ENCODE data around the gene CCL21. TPM values are rescaled to one million over a fixed set of nuclear protein-coding genes. Genes with fewer than 3 reads are reported as not detected.

CCL21 gene
- total RNA-seq, 2 experiments from 2014 or later, result not detected

GRCh38 chr9:34675048-34675714, 34.8 kb downstream of the CCL21 start:
- H3K36me3 Mint-ChIP-seq, result peaks cover 2% of the 10 kb centered on the region
- peaks cover 4% of the 10 kb centered on the region for H3K4me1 Mint-ChIP-seq
- DNase-seq (peak; percentile 62), ATAC-seq (ENCODE audit: low read depth) (peak; percentile 75)
- POLR2A ChIA-PET, result interaction anchor here (0.9 kb wide), 1 partner anchor 10 kb away, joined by 3 read pairs; no protein-coding TSS in a partner anchor
- H3K9me3 Mint-ChIP-seq, result no peaks in the 10 kb centered on the region
- no peak overlapping the region for H3K4me3 Mint-ChIP-seq
- no peak overlapping the region for H3K27ac Mint-ChIP-seq
- peaks cover 2% of the 10 kb centered on the region for H3K27me3 Mint-ChIP-seq

GRCh38 chr9:34674440-34674839, 35.5 kb downstream of the CCL21 start:
- no peak for DNase-seq
- Mint-ChIP-seq H3K36me3 (peaks cover 7% of the 10 kb centered on the region), H3K27ac (no peak overlapping the region), H3K27me3 (peaks cover 2% of the 10 kb centered on the region), H3K4me3 (no peak overlapping the region), H3K4me1 (peaks cover 4% of the 10 kb centered on the region), H3K9me3 (peaks cover 2% of the 10 kb centered on the region)
- POLR2A ChIA-PET, result no interaction called here
- ATAC-seq (ENCODE audit: low read depth), result no peak

GRCh38 chr9:34671307-34671706, 38.6 kb downstream of the CCL21 start:
- no peak for ATAC-seq (ENCODE audit: low read depth)
- Mint-ChIP-seq H3K4me3 (no peak overlapping the region), H3K36me3 (peaks cover 25% of the 10 kb centered on the region), H3K9me3 (peaks cover 6% of the 10 kb centered on the region), H3K27me3 (peaks cover 2% of the 10 kb centered on the region), H3K4me1 (peaks cover 7% of the 10 kb centered on the region), H3K27ac (no peak overlapping the region)
- POLR2A ChIA-PET, result no interaction called here
- DNase-seq, result no peak

GRCh38 chr9:34669809-34670562, 40.0 kb downstream of the CCL21 start:
- peaks cover 25% of the 10 kb centered on the region for H3K36me3 Mint-ChIP-seq
- no peak overlapping the region for H3K27ac Mint-ChIP-seq
- H3K27me3 Mint-ChIP-seq, result no peaks in the 10 kb centered on the region
- DNase-seq, result no peak
- no peak for ATAC-seq (ENCODE audit: low read depth)
- no peak overlapping the region for H3K4me3 Mint-ChIP-seq
- POLR2A ChIA-PET, result no interaction called here
- peaks cover 8% of the 10 kb centered on the region for H3K4me1 Mint-ChIP-seq
- peaks cover 6% of the 10 kb centered on the region for H3K9me3 Mint-ChIP-seq

GRCh38 chr9:34665381-34666250, 44.3 kb downstream of the CCL21 start:
- H3K27me3 Mint-ChIP-seq, result no peaks in the 10 kb centered on the region
- POLR2A ChIA-PET, result interaction anchor here (0.9 to 3.3 kb wide), 7 partner anchors 10 to 32 kb away, joined by 3 to 47 read pairs (median 4); partner anchors contain the start of genes GALT, IL11RA and SIGMAR1
- DNase-seq (peak; percentile 85), ATAC-seq (ENCODE audit: low read depth) (peak; percentile 73)
- H3K27ac Mint-ChIP-seq, result peak overlapping the region; percentile 91
- peak overlapping the region; percentile 91 for H3K4me3 Mint-ChIP-seq
- peaks cover 30% of the 10 kb centered on the region for H3K36me3 Mint-ChIP-seq
- H3K4me1 Mint-ChIP-seq, result peaks cover 32% of the 10 kb centered on the region
- peaks cover 6% of the 10 kb centered on the region for H3K9me3 Mint-ChIP-seq

DNA sequence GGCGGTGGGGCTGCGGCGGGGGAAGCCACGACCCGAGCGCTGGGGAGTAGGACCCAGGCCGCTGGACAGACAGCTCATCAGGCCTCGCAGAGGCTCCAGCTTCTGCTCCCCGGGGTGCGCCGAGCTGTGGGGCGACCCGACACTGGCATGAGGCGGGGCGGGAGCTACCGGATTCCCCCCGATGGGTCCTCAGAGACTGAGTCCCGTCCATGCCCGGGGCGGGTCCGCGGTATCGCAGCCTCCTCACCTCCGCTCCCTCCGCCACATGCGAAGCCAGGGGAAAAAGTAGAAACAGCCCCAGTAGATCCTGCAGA, 44.9 kb downstream of the CCL21 start:
- POLR2A ChIA-PET, result interaction anchor here (0.6 to 3.3 kb wide), 8 partner anchors 11 to 45 kb away, joined by 3 to 47 read pairs (median 4); partner anchors contain the start of genes DCTN3, GALT, IL11RA and SIGMAR1
- H3K27ac Mint-ChIP-seq, result peak overlapping the region; percentile 91
- no peak for DNase-seq
- no peak for ATAC-seq (ENCODE audit: low read depth)
- H3K4me1 Mint-ChIP-seq, result peaks cover 32% of the 10 kb centered on the region
- H3K36me3 Mint-ChIP-seq, result peaks cover 31% of the 10 kb centered on the region
- peak overlapping the region; percentile 91 for H3K4me3 Mint-ChIP-seq
- no peaks in the 10 kb centered on the region for H3K27me3 Mint-ChIP-seq
- peaks cover 6% of the 10 kb centered on the region for H3K9me3 Mint-ChIP-seq

DNA sequence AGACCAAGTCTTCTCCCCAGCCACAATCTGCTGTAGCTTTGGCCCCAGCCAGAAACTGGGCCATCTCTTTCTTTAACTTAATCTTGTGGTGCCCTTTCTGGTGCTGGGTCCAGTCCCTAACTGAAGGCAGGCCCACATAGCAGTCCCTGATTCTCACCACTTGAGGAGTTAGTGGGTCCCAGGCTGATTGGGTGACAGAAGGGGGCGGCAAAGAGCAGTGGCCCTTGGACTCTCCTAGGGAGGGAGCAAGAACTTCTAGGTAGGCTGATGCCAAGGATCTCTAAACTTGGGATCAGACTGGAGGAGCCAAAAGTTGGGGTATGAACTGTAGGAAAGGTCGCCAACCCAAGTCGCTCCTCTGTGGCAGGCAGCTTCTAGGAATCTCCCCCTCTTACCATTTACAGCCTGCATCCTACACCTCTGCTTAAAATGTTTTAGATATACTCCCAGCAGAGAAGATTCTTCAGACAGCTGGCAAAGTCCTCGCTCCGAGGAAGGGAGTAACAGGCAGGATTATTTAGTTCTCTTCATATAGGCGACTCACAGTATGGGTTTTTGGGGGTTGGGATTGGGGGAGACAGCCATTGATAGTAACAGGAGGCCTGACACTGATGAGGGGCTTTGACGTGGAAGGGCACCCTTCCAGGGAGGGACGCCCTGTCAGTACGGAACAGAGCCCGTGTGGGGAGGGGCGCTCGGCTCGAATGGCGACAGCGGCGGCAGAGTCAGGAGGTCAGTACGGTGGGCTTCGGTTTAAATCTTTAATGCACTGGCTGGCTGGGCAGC, 45.5 kb downstream of the CCL21 start:
- H3K27ac Mint-ChIP-seq, result peak overlapping the region; percentile 85
- ATAC-seq (ENCODE audit: low read depth) (peak; percentile 63), DNase-seq (peak; percentile 83)
- H3K4me3 Mint-ChIP-seq, result peak overlapping the region; percentile 91
- H3K4me1 Mint-ChIP-seq, result peaks cover 32% of the 10 kb centered on the region
- peaks cover 26% of the 10 kb centered on the region for H3K36me3 Mint-ChIP-seq
- no peaks in the 10 kb centered on the region for H3K27me3 Mint-ChIP-seq
- peaks cover 3% of the 10 kb centered on the region for H3K9me3 Mint-ChIP-seq
- POLR2A ChIA-PET, result interaction anchor here (0.6 to 3.3 kb wide), 8 partner anchors 11 to 44 kb away, joined by 3 to 47 read pairs (median 4); partner anchors contain the start of genes DCTN3, GALT, IL11RA and SIGMAR1

DNA sequence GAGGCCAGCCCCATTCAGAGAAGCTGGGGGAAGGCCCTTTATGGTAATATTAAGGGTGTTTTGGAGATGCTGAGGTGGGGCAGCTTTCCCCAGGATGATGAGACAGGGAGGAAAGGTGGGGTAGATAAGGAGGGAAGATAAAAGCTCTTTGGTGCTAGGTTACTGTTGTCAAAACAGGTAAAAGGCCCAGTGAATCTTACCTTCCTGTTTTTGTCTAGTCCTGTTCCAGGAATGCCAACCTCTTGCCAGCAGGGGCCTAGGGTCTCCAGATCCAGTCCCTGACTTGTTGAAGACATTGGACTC, 46.7 kb downstream of the CCL21 start:
- peak overlapping the region; percentile 83 for H3K27ac Mint-ChIP-seq
- H3K27me3 Mint-ChIP-seq, result no peaks in the 10 kb centered on the region
- no peaks in the 10 kb centered on the region for H3K9me3 Mint-ChIP-seq
- DNase-seq (no peak), ATAC-seq (ENCODE audit: low read depth) (no peak)
- peaks cover 17% of the 10 kb centered on the region for H3K36me3 Mint-ChIP-seq
- peaks cover 32% of the 10 kb centered on the region for H3K4me1 Mint-ChIP-seq
- H3K4me3 Mint-ChIP-seq, result peak overlapping the region; percentile 20
- POLR2A ChIA-PET, result interaction anchor here (1.9 to 3.3 kb wide), 2 partner anchors 16 to 26 kb away, joined by 5 to 47 read pairs; partner anchors contain the start of genes GALT and SIGMAR1

- no peaks in the 10 kb centered on the region for H3K27me3 Mint-ChIP-seq
- peaks cover 32% of the 10 kb centered on the region for H3K4me1 Mint-ChIP-seq
- H3K4me3 Mint-ChIP-seq, result peak within 1 kb of the TSS; percentile 20
- no peaks in the 10 kb centered on the region for H3K9me3 Mint-ChIP-seq
- no peak for DNase-seq
- ATAC-seq (ENCODE audit: low read depth), result no peak
- peak within 1 kb of the TSS; percentile 83 for H3K27ac Mint-ChIP-seq
- H3K36me3 Mint-ChIP-seq, result peaks cover 15% of the 10 kb centered on the region
- POLR2A ChIA-PET, result interaction anchor here (1.5 to 3.3 kb wide), 3 partner anchors 11 to 25 kb away, joined by 5 to 47 read pairs (median 6); partner anchors contain the start of genes GALT, IL11RA and SIGMAR1
These were observed 47.2 kb downstream of the CCL21 start, which contains the start of gene CCL27 for GRCh38 chr9:34662526-34663302. Gene CCL27 (minus strand): TSS chr9:34662657. CDS start chr9:34662633, 24 bp downstream.

DNA sequence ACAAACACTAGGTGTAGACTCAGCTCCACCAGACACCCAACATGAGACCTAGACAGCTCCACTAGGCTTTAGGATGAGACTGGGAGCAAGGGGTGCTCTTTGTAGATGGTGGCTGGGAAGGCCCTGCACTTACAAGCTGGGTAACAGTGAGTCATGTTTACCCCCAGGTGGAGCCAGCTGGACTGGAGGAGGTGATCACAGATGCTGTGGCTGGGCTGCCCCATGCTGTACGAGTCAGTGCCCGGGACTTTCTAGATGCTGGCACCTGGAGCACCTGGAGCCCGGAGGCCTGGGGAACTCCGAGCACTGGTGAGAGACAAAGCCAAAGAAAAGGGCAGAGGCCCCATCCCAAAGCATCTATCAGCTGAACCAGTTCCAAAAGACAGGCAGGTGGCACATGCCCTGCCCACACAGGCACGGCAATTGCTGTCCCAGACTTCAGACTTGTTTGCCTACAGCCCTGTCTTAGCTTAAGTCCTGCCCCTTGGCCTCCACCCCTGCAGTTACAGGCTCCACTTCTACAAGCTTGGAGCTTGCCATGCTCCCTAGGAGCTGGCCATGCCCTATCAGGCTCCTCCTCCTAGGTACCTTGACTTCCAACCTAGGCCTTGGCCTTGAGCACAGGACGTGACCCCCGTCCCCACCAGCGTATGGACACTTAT, 50.2 kb downstream of the CCL21 start:
- H3K4me3 Mint-ChIP-seq, result no peak overlapping the region
- H3K4me1 Mint-ChIP-seq, result peaks cover 25% of the 10 kb centered on the region
- ATAC-seq (ENCODE audit: low read depth) (no peak), DNase-seq (no peak)
- H3K36me3 Mint-ChIP-seq, result peaks cover 9% of the 10 kb centered on the region
- no peak overlapping the region for H3K27ac Mint-ChIP-seq
- no peaks in the 10 kb centered on the region for H3K9me3 Mint-ChIP-seq
- POLR2A ChIA-PET, result interaction anchor here (0.9 to 1.2 kb wide), 2 partner anchors 11 to 13 kb away, joined by 3 to 4 read pairs; partner anchors contain the start of gene GALT
- H3K27me3 Mint-ChIP-seq, result no peaks in the 10 kb centered on the region

Measured in activated naive CD8-positive, alpha-beta T cell treated with anti-CD3 and anti-CD28 coated beads, Interleukin-2, amount 10 ng/mL, durations not matched to agents 7 days and 5 days (primary cell).